Activated CD4-positive, CD25-positive, alpha-beta regulatory T cell treated with anti-CD3 and anti-CD28 coated beads, Interleukin-2, amount 50 U/mL, for 24 hours (primary cell): ENCODE data around the gene PLCB1.

Experiments
- ATAC-seq, 2 donors: fragments of 150-1000 bp; cut with Tn5 transposase; one replicate each; pipeline ENCODE4 v1.10.0; 2021; ENCODE audit warnings: mild to moderate bottlenecking in 1 of 2, moderate library complexity in 1 of 2

PLCB1 gene

GRCh38 chr20:8213270-8213669, 81.2 kb downstream of the PLCB1 start:
- no peak for ATAC-seq

GRCh38 chr20:8213831-8214587, 81.9 kb downstream of the PLCB1 start:
- peak; percentile 63 to 66 for ATAC-seq

- ATAC-seq, result no peak
Observed at GRCh38 chr20:8215361-8215781, 83.3 kb downstream of the PLCB1 start.

- ATAC-seq, result no peak
Observed at GRCh38 chr20:8216375-8217200, 84.5 kb downstream of the PLCB1 start.

- no peak for ATAC-seq
Observed at GRCh38 chr20:8218861-8219260, 86.8 kb downstream of the PLCB1 start.

GRCh38 chr20:8219403-8219802, 87.3 kb downstream of the PLCB1 start:
- ATAC-seq, result no peak

- ATAC-seq, result no peak
Observed at GRCh38 chr20:8220716-8221115, 88.7 kb downstream of the PLCB1 start.

GRCh38 chr20:8221887-8222419, 89.9 kb downstream of the PLCB1 start:
- ATAC-seq, result no peak

- ATAC-seq, result no peak
Observed at GRCh38 chr20:8223091-8223870, 91.2 kb downstream of the PLCB1 start.

GRCh38 chr20:8225658-8226057, 93.6 kb downstream of the PLCB1 start:
- ATAC-seq, result no peak

- no peak for ATAC-seq
Observed at GRCh38 chr20:8226106-8226505, 94.0 kb downstream of the PLCB1 start.

GRCh38 chr20:8227293-8227692, 95.2 kb downstream of the PLCB1 start:
- no peak for ATAC-seq

- no peak for ATAC-seq
Observed at GRCh38 chr20:8228315-8228714, 96.2 kb downstream of the PLCB1 start.

GRCh38 chr20:8229090-8229489, 97.0 kb downstream of the PLCB1 start:
- no peak for ATAC-seq

- no peak for ATAC-seq
Observed at GRCh38 chr20:8231038-8231437, 99.0 kb downstream of the PLCB1 start.

GRCh38 chr20:8232332-8232731, 100.3 kb downstream of the PLCB1 start:
- ATAC-seq, result no peak

GRCh38 chr20:8234580-8234979, 102.5 kb downstream of the PLCB1 start:
- ATAC-seq, result no peak

GRCh38 chr20:8242066-8242465, 110.0 kb downstream of the PLCB1 start:
- ATAC-seq, result no peak

GRCh38 chr20:8242827-8243724, 111.0 kb downstream of the PLCB1 start:
- ATAC-seq, result no peak

- ATAC-seq, result no peak
Observed at GRCh38 chr20:8244637-8245036, 112.6 kb downstream of the PLCB1 start.

GRCh38 chr20:8246153-8246552, 114.1 kb downstream of the PLCB1 start:
- ATAC-seq, result no peak

GRCh38 chr20:8246716-8247115, 114.7 kb downstream of the PLCB1 start:
- ATAC-seq, result no peak
